ENCODE data around the gene COQ10A.

Gene COQ10A

GRCh38 chr12:56258820-56259183, 7.9 kb upstream of the COQ10A start:
- no peaks in the 10 kb centered on the region for H3K9me3 ChIP-seq (ENCODE audit: insufficient read depth, low read depth, low read length)
- peaks cover 24% of the 10 kb centered on the region for H3K4me1 ChIP-seq (ENCODE audit: insufficient read depth, low read length, poor library complexity, severe bottlenecking)
- TF ChIP-seq CTCF (conservative IDR thresholded peaks at IDR 0.05; ENCODE audit: low read length) (no peak), EZH2phosphoT487 (IDR thresholded peaks at IDR 0.05; ENCODE audit: borderline replicate concordance) (no peak)
- H3K79me2 ChIP-seq (ENCODE audit: insufficient read depth, low read length), result peaks cover 31% of the 10 kb centered on the region
- H3K4me2 ChIP-seq (ENCODE audit: low read depth, low read length, poor library complexity, severe bottlenecking), result peak overlapping the region; percentile 83
- peaks cover 21% of the 10 kb centered on the region for H4K20me1 ChIP-seq (ENCODE audit: insufficient read depth, low read length, poor library complexity, severe bottlenecking)
- no peaks in the 10 kb centered on the region for H3F3A ChIP-seq (ENCODE audit: low read depth)
- peak overlapping the region; percentile 100 for H3K4me3 ChIP-seq (ENCODE audit: low read length, poor library complexity, severe bottlenecking)
- peaks cover 9% of the 10 kb centered on the region; the same call in 1 of the 2 replicates for H3K36me3 ChIP-seq (ENCODE audit: insufficient read depth, low read length)
- H3K27me3 ChIP-seq (ENCODE audit: insufficient read depth, low read length, poor library complexity, severe bottlenecking), result no peaks in the 10 kb centered on the region
- peak overlapping the region; percentile 97 for H2AFZ ChIP-seq (ENCODE audit: low read length)
- no peaks in the 10 kb centered on the region for H3K9me2 ChIP-seq (replicated peaks; ENCODE audit: low read depth, low read length)
- H3K9ac ChIP-seq (ENCODE audit: low read depth, low read length, poor library complexity, severe bottlenecking), result peak overlapping the region; percentile 95

DNA sequence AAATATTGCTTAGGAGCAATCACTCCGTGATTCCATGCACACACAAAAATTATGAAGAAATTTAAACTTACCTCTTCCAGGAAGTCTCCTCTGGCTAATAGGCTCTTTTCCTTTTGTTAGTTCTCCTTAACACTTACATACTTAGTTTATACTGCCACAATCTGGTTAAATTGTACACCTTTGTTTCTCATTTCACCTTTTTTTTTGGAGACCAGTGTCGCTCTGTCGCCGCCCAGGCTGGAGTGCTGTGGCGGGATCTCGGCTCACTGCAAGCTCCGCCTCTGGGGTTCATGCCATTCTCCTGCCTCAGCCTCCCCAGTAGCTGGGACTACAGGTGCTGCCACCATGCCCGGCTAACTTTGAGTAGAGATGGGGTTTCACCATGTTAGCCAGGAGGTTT, 6.4 kb upstream of the COQ10A start:
- H3K79me2 ChIP-seq (ENCODE audit: insufficient read depth, low read length), result peaks cover 27% of the 10 kb centered on the region
- H3K9ac ChIP-seq (ENCODE audit: low read depth, low read length, poor library complexity, severe bottlenecking), result no peak overlapping the region
- H3K9me3 ChIP-seq (ENCODE audit: insufficient read depth, low read depth, low read length), result no peaks in the 10 kb centered on the region
- no peaks in the 10 kb centered on the region for H3K36me3 ChIP-seq (ENCODE audit: insufficient read depth, low read length)
- H3F3A ChIP-seq (ENCODE audit: low read depth), result no peaks in the 10 kb centered on the region
- H2AFZ ChIP-seq (ENCODE audit: low read length), result no peak overlapping the region
- peaks cover 24% of the 10 kb centered on the region for H3K4me1 ChIP-seq (ENCODE audit: insufficient read depth, low read length, poor library complexity, severe bottlenecking)
- TF ChIP-seq EZH2phosphoT487 (IDR thresholded peaks at IDR 0.05; ENCODE audit: borderline replicate concordance) (no peak), CTCF (conservative IDR thresholded peaks at IDR 0.05; ENCODE audit: low read length) (no peak)
- H3K4me3 ChIP-seq (ENCODE audit: low read length, poor library complexity, severe bottlenecking), result no peak overlapping the region
- H3K9me2 ChIP-seq (replicated peaks; ENCODE audit: low read depth, low read length), result no peaks in the 10 kb centered on the region
- H3K4me2 ChIP-seq (ENCODE audit: low read depth, low read length, poor library complexity, severe bottlenecking), result no peak overlapping the region
- H4K20me1 ChIP-seq (ENCODE audit: insufficient read depth, low read length, poor library complexity, severe bottlenecking), result peaks cover 21% of the 10 kb centered on the region
- no peaks in the 10 kb centered on the region for H3K27me3 ChIP-seq (ENCODE audit: insufficient read depth, low read length, poor library complexity, severe bottlenecking)

DNA sequence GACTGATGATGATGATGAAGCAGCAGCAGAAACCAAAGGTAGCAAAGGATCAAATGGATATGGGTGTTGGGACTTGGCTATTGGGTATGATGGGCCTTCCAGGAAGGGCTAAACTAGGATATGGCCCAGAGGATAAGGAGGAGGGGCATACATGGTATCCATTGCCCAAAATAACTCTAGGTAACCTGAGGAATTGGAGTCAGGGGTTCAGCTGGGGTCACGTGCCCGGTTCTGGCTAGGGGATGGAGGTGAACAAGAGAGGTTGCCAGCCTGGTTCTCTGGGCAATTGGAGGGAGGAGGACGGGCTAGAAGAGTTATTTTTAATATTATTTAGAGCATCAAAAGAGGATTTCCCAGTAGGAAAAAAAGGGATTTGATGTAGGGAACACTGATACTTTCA, 5.8 kb upstream of the COQ10A start:
- Histone ChIP-seq H3K9me2 (replicated peaks; ENCODE audit: low read depth, low read length) (no peaks in the 10 kb centered on the region), H3K9ac (ENCODE audit: low read depth, low read length, poor library complexity, severe bottlenecking) (no peak overlapping the region), H3F3A (ENCODE audit: low read depth) (no peaks in the 10 kb centered on the region), H2AFZ (ENCODE audit: low read length) (no peak overlapping the region), H3K36me3 (ENCODE audit: insufficient read depth, low read length) (no peaks in the 10 kb centered on the region), H3K4me2 (ENCODE audit: low read depth, low read length, poor library complexity, severe bottlenecking) (no peak overlapping the region), H3K27me3 (ENCODE audit: insufficient read depth, low read length, poor library complexity, severe bottlenecking) (no peaks in the 10 kb centered on the region), H3K9me3 (ENCODE audit: insufficient read depth, low read depth, low read length) (no peaks in the 10 kb centered on the region), H3K4me1 (ENCODE audit: insufficient read depth, low read length, poor library complexity, severe bottlenecking) (peaks cover 24% of the 10 kb centered on the region), H3K79me2 (ENCODE audit: insufficient read depth, low read length) (peaks cover 22% of the 10 kb centered on the region), H3K4me3 (ENCODE audit: low read length, poor library complexity, severe bottlenecking) (no peak overlapping the region), H4K20me1 (ENCODE audit: insufficient read depth, low read length, poor library complexity, severe bottlenecking) (peaks cover 20% of the 10 kb centered on the region)
- no peak for TF ChIP-seq EZH2phosphoT487 (IDR thresholded peaks at IDR 0.05; ENCODE audit: borderline replicate concordance)
- no peak for TF ChIP-seq CTCF (conservative IDR thresholded peaks at IDR 0.05; ENCODE audit: low read length)

Measured in Loucy (cell line).